ENCODE measurements around the gene EBF3.

EBF3 gene

GRCh38 chr10:129945064-129945463 lies 19.0 kb downstream of the EBF3 start:
- no peak for DNase-seq

GRCh38 chr10:129944456-129944855 lies 19.6 kb downstream of the EBF3 start:
- no peak for DNase-seq

GRCh38 chr10:129942936-129943715 lies 20.9 kb downstream of the EBF3 start:
- no peak for DNase-seq

- DNase-seq = no peak
Measured at GRCh38 chr10:129942391-129942790, 21.7 kb downstream of the EBF3 start.

- DNase-seq = no peak
Measured at GRCh38 chr10:129942019-129942277, 22.1 kb downstream of the EBF3 start.

GRCh38 chr10:129941199-129942018 lies 22.7 kb downstream of the EBF3 start:
- DNase-seq = no peak

- no peak for DNase-seq
Measured at GRCh38 chr10:129940617-129941198, 23.4 kb downstream of the EBF3 start.

- DNase-seq = no peak
Measured at GRCh38 chr10:129939416-129940275, 24.4 kb downstream of the EBF3 start.

GRCh38 chr10:129938460-129938859 lies 25.6 kb downstream of the EBF3 start:
- no peak for DNase-seq

- no peak for DNase-seq
Measured at GRCh38 chr10:129937351-129937751, 26.7 kb downstream of the EBF3 start.

GRCh38 chr10:129936923-129937300 lies 27.2 kb downstream of the EBF3 start:
- no peak for DNase-seq

- no peak for DNase-seq
Measured at GRCh38 chr10:129936266-129936922, 27.7 kb downstream of the EBF3 start.

- no peak for DNase-seq
Measured at GRCh38 chr10:129935867-129936152, 28.3 kb downstream of the EBF3 start.

GRCh38 chr10:129935102-129935866 lies 28.8 kb downstream of the EBF3 start:
- no peak for DNase-seq

GRCh38 chr10:129934196-129934925 lies 29.7 kb downstream of the EBF3 start:
- DNase-seq = no peak

GRCh38 chr10:129933456-129934092 lies 30.5 kb downstream of the EBF3 start:
- no peak for DNase-seq

GRCh38 chr10:129932751-129933433 lies 31.2 kb downstream of the EBF3 start:
- no peak for DNase-seq

GRCh38 chr10:129932182-129932581 lies 31.9 kb downstream of the EBF3 start:
- DNase-seq = no peak

- DNase-seq = no peak
Measured at GRCh38 chr10:129929343-129930292, 34.5 kb downstream of the EBF3 start.

Data from activated CD4-positive, alpha-beta T cell treated with anti-CD3 and anti-CD28 coated beads, Interleukin-2, amount 50 U/mL, for 48 hours (primary cell).